ENCODE measurements around the gene TMEM163. TPM values are rescaled to one million over a fixed set of nuclear protein-coding genes. Genes with fewer than 3 reads are reported as not detected.

Gene TMEM163
- total RNA-seq, 6 experiments from 2014 or later = 0.06 to 0.20 (median 0.07) TPM; not detected in 3

GRCh38 chr2:134573085-134573370 lies 145.8 kb downstream of the TMEM163 start:
- Histone ChIP-seq H3K4me3 (no peak overlapping the region), H3K36me3 (no peaks in the 10 kb centered on the region), H3K27me3 (no peaks in the 10 kb centered on the region), H3K27ac (no peak overlapping the region), H3K9me3 (no peaks in the 10 kb centered on the region), H3K4me1 (no peaks in the 10 kb centered on the region)
- intact Hi-C loops (cut with DNase I) = no loop called here
- ATAC-seq (no peak), DNase-seq (no peak)
- TF ChIP-seq, protein P1, sequence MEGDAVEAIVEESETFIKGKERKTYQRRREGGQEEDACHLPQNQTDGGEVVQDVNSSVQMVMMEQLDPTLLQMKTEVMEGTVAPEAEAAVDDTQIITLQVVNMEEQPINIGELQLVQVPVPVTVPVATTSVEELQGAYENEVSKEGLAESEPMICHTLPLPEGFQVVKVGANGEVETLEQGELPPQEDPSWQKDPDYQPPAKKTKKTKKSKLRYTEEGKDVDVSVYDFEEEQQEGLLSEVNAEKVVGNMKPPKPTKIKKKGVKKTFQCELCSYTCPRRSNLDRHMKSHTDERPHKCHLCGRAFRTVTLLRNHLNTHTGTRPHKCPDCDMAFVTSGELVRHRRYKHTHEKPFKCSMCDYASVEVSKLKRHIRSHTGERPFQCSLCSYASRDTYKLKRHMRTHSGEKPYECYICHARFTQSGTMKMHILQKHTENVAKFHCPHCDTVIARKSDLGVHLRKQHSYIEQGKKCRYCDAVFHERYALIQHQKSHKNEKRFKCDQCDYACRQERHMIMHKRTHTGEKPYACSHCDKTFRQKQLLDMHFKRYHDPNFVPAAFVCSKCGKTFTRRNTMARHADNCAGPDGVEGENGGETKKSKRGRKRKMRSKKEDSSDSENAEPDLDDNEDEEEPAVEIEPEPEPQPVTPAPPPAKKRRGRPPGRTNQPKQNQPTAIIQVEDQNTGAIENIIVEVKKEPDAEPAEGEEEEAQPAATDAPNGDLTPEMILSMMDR (IDR thresholded peaks at IDR 0.05) = no peak
- no peak for TF ChIP-seq POLR2A (IDR thresholded peaks at IDR 0.05)

DNA sequence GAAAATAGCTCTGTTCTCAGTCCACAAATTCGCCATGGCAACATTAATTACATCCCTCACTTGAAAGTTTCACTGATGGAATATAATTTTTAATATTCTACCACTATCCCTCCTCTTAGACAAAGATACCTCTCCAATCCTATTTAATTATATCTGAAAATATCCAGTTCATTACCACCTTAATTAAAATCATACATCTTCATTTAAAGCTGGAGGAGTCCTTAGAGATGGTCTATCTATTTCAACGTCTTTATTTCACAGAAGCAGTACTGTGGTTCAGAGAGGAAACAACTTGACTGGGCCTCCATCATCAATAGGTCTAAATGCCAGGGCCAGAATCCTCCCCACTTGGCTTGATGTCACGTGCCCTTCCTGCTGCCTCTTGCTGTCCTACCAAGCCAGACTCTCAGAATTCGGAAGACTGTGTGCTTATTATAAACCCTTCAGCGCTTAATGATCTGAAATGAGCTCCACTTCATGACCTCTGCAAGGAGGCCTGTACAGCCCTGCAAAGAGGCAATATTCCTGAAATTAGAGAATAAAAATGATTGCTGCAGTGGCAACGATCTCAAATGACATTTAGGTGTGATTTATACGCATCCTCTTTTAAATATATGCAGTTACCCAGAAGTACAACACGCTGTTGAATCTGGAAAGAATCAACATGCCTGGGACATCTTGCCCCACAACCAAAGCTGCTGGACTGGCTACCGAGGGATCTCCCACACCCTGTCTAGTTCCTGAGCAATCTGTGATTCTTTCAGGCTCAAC lies 146.3 kb downstream of the TMEM163 start:
- no peak overlapping the region for H3K27ac ChIP-seq
- WGBS (ENCODE audit: insufficient coverage, low coverage, low lambda C conversion rate, missing lambda C conversion rate) = 54% methylated on average over 9 of the region's 9 CpGs
- H3K36me3 ChIP-seq = no peaks in the 10 kb centered on the region
- no peaks in the 10 kb centered on the region for H3K4me1 ChIP-seq
- no peaks in the 10 kb centered on the region for H3K27me3 ChIP-seq
- no peaks in the 10 kb centered on the region for H3K9me3 ChIP-seq
- intact Hi-C loops (cut with DNase I) = no loop called here
- TF ChIP-seq, protein P1 (IDR thresholded peaks at IDR 0.05) = no peak
- no peak for TF ChIP-seq POLR2A (IDR thresholded peaks at IDR 0.05)
- ATAC-seq (no peak), DNase-seq (no peak)
- no peak overlapping the region for H3K4me3 ChIP-seq

- H3K36me3 ChIP-seq = no peaks in the 10 kb centered on the region
- H3K27me3 ChIP-seq = no peaks in the 10 kb centered on the region
- no peaks in the 10 kb centered on the region for H3K9me3 ChIP-seq
- intact Hi-C loops (cut with DNase I) = no loop called here
- 35% methylated on average over 3 of the region's 3 CpGs for WGBS (ENCODE audit: insufficient coverage, low coverage, low lambda C conversion rate, missing lambda C conversion rate)
- no peak overlapping the region for H3K4me3 ChIP-seq
- ATAC-seq (no peak), DNase-seq (no peak)
- no peak for TF ChIP-seq POLR2A (IDR thresholded peaks at IDR 0.05)
- TF ChIP-seq, protein P1 (IDR thresholded peaks at IDR 0.05) = no peak
- H3K4me1 ChIP-seq = no peaks in the 10 kb centered on the region
- no peak overlapping the region for H3K27ac ChIP-seq
Measured at GRCh38 chr2:134570676-134571075, 148.1 kb downstream of the TMEM163 start.

DNA sequence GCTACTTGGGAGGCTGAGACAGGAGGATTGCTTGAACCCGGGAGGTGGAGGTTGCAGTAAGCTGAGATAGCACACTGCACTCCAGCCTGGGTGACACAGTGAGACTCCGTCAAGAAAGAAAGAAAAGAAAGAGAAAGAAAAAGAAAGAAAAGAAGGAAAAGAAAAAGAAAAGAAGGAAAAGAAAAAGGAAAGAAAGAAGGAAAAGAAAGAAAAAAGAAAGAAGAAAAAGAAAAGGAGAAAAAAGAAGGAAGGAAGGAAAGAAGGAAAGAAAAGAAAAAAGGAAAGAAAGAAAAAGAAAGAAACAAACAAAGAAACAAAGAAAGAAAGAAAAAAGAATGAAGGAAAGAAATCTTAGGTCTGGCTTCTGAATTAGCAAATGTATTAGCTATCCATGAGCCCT lies 150.4 kb downstream of the TMEM163 start:
- no peaks in the 10 kb centered on the region for H3K36me3 ChIP-seq

More for the DNA sequence above, 150.4 kb downstream of the TMEM163 start:
- H3K4me3 ChIP-seq = no peak overlapping the region
- 70% methylated on average over 2 of the region's 2 CpGs for WGBS (ENCODE audit: insufficient coverage, low coverage, low lambda C conversion rate, missing lambda C conversion rate)
- no peaks in the 10 kb centered on the region for H3K4me1 ChIP-seq
- no peaks in the 10 kb centered on the region for H3K9me3 ChIP-seq
- intact Hi-C loops (cut with DNase I) = no loop called here
- ATAC-seq (no peak), DNase-seq (no peak)
- H3K27ac ChIP-seq = no peak overlapping the region
- no peak for TF ChIP-seq POLR2A (IDR thresholded peaks at IDR 0.05)
- TF ChIP-seq, protein P1 (IDR thresholded peaks at IDR 0.05) = no peak
- H3K27me3 ChIP-seq = no peaks in the 10 kb centered on the region
